SIG-M5 treated with dmso at 0.1 percent for 504 hours (cell line): ENCODE results near the gene UBE4B.
"Not testable (repeated sequence)": the region's sequence is repeated elsewhere in the genome, so short reads cannot be mapped to it uniquely, and the experiment has no call there.

ENCODE experiments used
- DNase-seq: peaks from one replicate; lab custom pipeline; 2025; ENCODE audit not compliant: unreplicated experiment; lab: John Stamatoyannopoulos, UW

Gene UBE4B

GRCh38 chr1:10032590-10033358 lies at the start of gene UBE4B:
Gene UBE4B, plus strand, starts transcription at chr1:10032958. Its CDS starts 713 bp downstream, at chr1:10033671.
- peak; percentile 94 for DNase-seq

- no peak for DNase-seq
Observed at GRCh38 chr1:9984253-9984652, 48.5 kb upstream of the UBE4B start.

GRCh38 chr1:9985001-9985400 lies 47.8 kb upstream of the UBE4B start:
- DNase-seq, result no peak

GRCh38 chr1:9989773-9990172 lies 43.0 kb upstream of the UBE4B start:
- DNase-seq, result no peak

GRCh38 chr1:9990944-9991343 lies 41.8 kb upstream of the UBE4B start:
- no peak for DNase-seq

GRCh38 chr1:9992910-9993309 lies 39.8 kb upstream of the UBE4B start:
- DNase-seq, result no peak

GRCh38 chr1:9993561-9994075 lies 39.1 kb upstream of the UBE4B start:
- DNase-seq, result no peak

GRCh38 chr1:9996624-9997582 lies 35.9 kb upstream of the UBE4B start, which contains the start of gene RBP7:
Gene RBP7, plus strand, starts transcription at chr1:9997228. Its CDS starts 31 bp downstream, at chr1:9997259.
- DNase-seq, result peak; percentile 22

GRCh38 chr1:10001016-10001665 lies 31.6 kb upstream of the UBE4B start:
- no peak for DNase-seq

GRCh38 chr1:10005248-10005647 lies 27.5 kb upstream of the UBE4B start:
- DNase-seq, result not testable (repeated sequence)

GRCh38 chr1:10007169-10007568 lies 25.6 kb upstream of the UBE4B start:
- no peak for DNase-seq

GRCh38 chr1:10014016-10014415 lies 18.7 kb upstream of the UBE4B start:
- DNase-seq, result no peak

- DNase-seq, result no peak
Observed at GRCh38 chr1:10019561-10019960, 13.2 kb upstream of the UBE4B start.

GRCh38 chr1:10020086-10020485 lies 12.7 kb upstream of the UBE4B start:
- DNase-seq, result no peak

GRCh38 chr1:10020678-10021077 lies 12.1 kb upstream of the UBE4B start:
- not testable (repeated sequence) for DNase-seq

GRCh38 chr1:10021992-10022391 lies 10.8 kb upstream of the UBE4B start:
- DNase-seq, result not testable (repeated sequence)

GRCh38 chr1:10022656-10023055 lies 10.1 kb upstream of the UBE4B start:
- DNase-seq, result peak; percentile 11

GRCh38 chr1:10025354-10025753 lies 7.4 kb upstream of the UBE4B start:
- no peak for DNase-seq

GRCh38 chr1:10027027-10027426 lies 5.7 kb upstream of the UBE4B start:
- DNase-seq, result no peak

GRCh38 chr1:10028956-10029500 lies 3.7 kb upstream of the UBE4B start:
- peak; percentile 71 for DNase-seq

GRCh38 chr1:10031461-10031860 lies 1.3 kb upstream of the UBE4B start:
- no peak for DNase-seq
